ENCODE data around the gene EVC. TPM values are rescaled to one million over a fixed set of nuclear protein-coding genes. Genes with fewer than 3 reads are reported as not detected.

Gene EVC
- total RNA-seq, 4 donors from 2014 or later = 23.0 to 54.1 (median 30.0) TPM

GRCh38 chr4:5752376-5753184 is 41.6 kb downstream of the EVC start:
- Histone ChIP-seq H3K9me3 (no peaks in the 10 kb centered on the region), H3K4me1 (no peaks in the 10 kb centered on the region), H3K4me3 (no peak overlapping the region), H3K36me3 (peaks cover 52% of the 10 kb centered on the region), H3K27me3 (no peaks in the 10 kb centered on the region), H3K27ac (no peak overlapping the region)
- 79% methylated on average over 10 of the region's 26 CpGs for WGBS
- TF ChIP-seq EP300 (IDR thresholded peaks at IDR 0.05) (no peak), POLR2AphosphoS5 (IDR thresholded peaks at IDR 0.05) (no peak), POLR2A (IDR thresholded peaks at IDR 0.05) (no peak), CTCF (IDR thresholded peaks at IDR 0.05) (no peak)
- DNase-seq (ENCODE audit: low spot score in 2 of 2) = no peak

GRCh38 chr4:5753366-5753765 is 42.4 kb downstream of the EVC start:
- no peak overlapping the region for H3K27ac ChIP-seq
- 88% methylated on average over 3 of the region's 7 CpGs for WGBS

DNA sequence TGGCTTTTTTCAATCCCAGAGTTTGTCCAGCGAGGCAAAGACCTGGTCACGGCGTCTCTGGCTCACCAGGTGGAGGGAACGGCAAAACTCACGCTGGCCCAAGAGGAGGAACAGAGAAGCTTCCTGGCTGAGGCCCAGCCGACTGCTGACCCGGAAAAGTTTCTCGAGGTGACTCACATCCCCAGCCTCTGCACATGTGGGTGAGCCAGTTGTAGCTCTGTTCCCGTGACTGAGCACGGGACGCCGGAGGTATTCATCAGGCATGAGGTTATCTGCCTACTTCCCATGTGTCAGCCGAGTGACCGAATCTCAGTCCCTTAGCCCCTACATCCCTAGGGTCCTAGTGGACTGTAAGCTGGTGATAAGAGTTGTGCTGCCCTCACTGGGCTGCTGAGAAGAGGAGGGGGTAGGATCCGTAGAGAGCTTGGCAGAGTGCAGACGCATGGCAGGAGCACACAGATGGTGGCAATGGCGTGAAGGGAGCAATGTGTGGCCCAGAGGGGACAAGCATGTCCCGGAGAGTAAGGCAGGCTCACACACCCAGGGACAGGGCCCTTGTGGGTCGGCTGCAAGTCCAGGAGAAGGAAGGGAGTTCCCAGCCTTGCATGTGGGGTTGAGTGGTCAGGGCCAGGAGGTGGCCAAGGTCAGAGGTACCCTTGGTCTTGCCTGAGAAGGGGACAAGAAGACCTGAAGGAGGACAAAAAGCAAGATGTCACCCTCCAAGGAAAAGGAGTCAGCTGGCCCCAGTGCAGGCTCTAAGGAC is 42.9 kb downstream of the EVC start:
- Histone ChIP-seq H3K4me1 (peaks cover 9% of the 10 kb centered on the region), H3K27me3 (no peaks in the 10 kb centered on the region), H3K27ac (no peak overlapping the region), H3K36me3 (peaks cover 49% of the 10 kb centered on the region), H3K9me3 (no peaks in the 10 kb centered on the region), H3K4me3 (no peak overlapping the region)
- DNase-seq (ENCODE audit: low spot score in 2 of 2) = no peak
- WGBS = 83% methylated on average over 10 of the region's 19 CpGs
- TF ChIP-seq EP300 (IDR thresholded peaks at IDR 0.05) = no peak
- TF ChIP-seq CTCF (IDR thresholded peaks at IDR 0.05) = no peak
- TF ChIP-seq POLR2A (IDR thresholded peaks at IDR 0.05) = no peak
- TF ChIP-seq POLR2AphosphoS5 (IDR thresholded peaks at IDR 0.05) = no peak

More at GRCh38 chr4:5753366-5753765, 42.4 kb downstream of the EVC start:
- no peaks in the 10 kb centered on the region for H3K27me3 ChIP-seq
- no peak overlapping the region for H3K4me3 ChIP-seq
- peaks cover 54% of the 10 kb centered on the region for H3K36me3 ChIP-seq
- no peaks in the 10 kb centered on the region for H3K9me3 ChIP-seq
- DNase-seq (ENCODE audit: low spot score in 2 of 2) = no peak
- TF ChIP-seq EP300 (IDR thresholded peaks at IDR 0.05) (no peak), POLR2AphosphoS5 (IDR thresholded peaks at IDR 0.05) (no peak), POLR2A (IDR thresholded peaks at IDR 0.05) (no peak), CTCF (IDR thresholded peaks at IDR 0.05) (no peak)
- H3K4me1 ChIP-seq = peaks cover 5% of the 10 kb centered on the region

- peaks cover 9% of the 10 kb centered on the region for H3K4me1 ChIP-seq
- H3K27me3 ChIP-seq = no peaks in the 10 kb centered on the region
- DNase-seq (ENCODE audit: low spot score in 2 of 2) = no peak
- TF ChIP-seq POLR2A (IDR thresholded peaks at IDR 0.05) = no peak
- TF ChIP-seq CTCF (IDR thresholded peaks at IDR 0.05) = no peak
- no peak for TF ChIP-seq EP300 (IDR thresholded peaks at IDR 0.05)
- TF ChIP-seq POLR2AphosphoS5 (IDR thresholded peaks at IDR 0.05) = no peak
- no peaks in the 10 kb centered on the region for H3K9me3 ChIP-seq
- H3K27ac ChIP-seq = no peak overlapping the region
- peaks cover 48% of the 10 kb centered on the region for H3K36me3 ChIP-seq
- 91% methylated on average over 6 of the region's 8 CpGs for WGBS
- H3K4me3 ChIP-seq = no peak overlapping the region
Observed at GRCh38 chr4:5754529-5754881, 43.5 kb downstream of the EVC start.

DNA sequence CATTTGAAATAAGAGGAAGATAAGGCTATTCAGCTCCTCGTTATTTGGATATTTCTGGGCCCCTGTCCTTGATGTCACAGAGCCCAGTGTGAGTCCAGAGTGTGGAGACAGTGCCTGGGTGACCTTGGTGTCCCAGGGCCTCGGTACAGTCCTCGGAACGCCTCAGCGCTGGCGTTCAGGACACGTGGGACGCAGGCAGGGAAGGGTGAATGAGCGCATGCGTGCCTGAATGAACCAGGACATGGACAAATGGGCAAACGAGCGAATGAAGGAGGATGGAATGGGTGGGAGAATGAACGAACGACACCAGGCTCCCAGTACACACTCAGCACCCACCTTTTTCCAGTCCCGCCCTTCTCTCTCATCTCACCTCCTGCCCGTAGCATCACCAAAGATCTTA is 44.2 kb downstream of the EVC start:
- DNase-seq (ENCODE audit: low spot score in 2 of 2) = no peak
- H3K27me3 ChIP-seq = no peaks in the 10 kb centered on the region
- no peak for TF ChIP-seq POLR2AphosphoS5 (IDR thresholded peaks at IDR 0.05)
- TF ChIP-seq CTCF (IDR thresholded peaks at IDR 0.05) = no peak
- no peak for TF ChIP-seq EP300 (IDR thresholded peaks at IDR 0.05)
- no peak for TF ChIP-seq POLR2A (IDR thresholded peaks at IDR 0.05)
- H3K4me1 ChIP-seq = peaks cover 9% of the 10 kb centered on the region
- H3K9me3 ChIP-seq = no peaks in the 10 kb centered on the region
- no peak overlapping the region for H3K27ac ChIP-seq
- peaks cover 48% of the 10 kb centered on the region for H3K36me3 ChIP-seq
- H3K4me3 ChIP-seq = no peak overlapping the region
- 93% methylated on average over 16 of the region's 16 CpGs for WGBS

Measured in suprapubic skin (tissue), 4 donors.